A172 (cell line): ENCODE measurements around the gene RABGGTA. TPM values are rescaled to one million over a fixed set of nuclear protein-coding genes. Genes with fewer than 3 reads are reported as not detected.

ENCODE experiments used
- DNase-seq: peaks from one replicate; pipeline ENCODE4 v3.0.0-alpha.2; 2015; ENCODE audit warnings: low spot score
- total RNA-seq: library from RNA; depleted of rRNA; stranded (reverse); fragments of >200 nt; shearing (Covaris generic); gene quantifications from 2 replicates; pipeline ENCODE4 v1.2.3, GENCODE V29; 2014

The RABGGTA gene
- total RNA-seq, 1 experiment from 2014 or later: 15.2 TPM

- no peak for DNase-seq
Measured at GRCh38 chr14:24300326-24300980, 29.1 kb upstream of the RABGGTA start.

- DNase-seq: peak; percentile 60
Measured at GRCh38 chr14:24299255-24300191, 28.1 kb upstream of the RABGGTA start, which contains the start of the genes DHRS1 and NOP9. DHRS1 (minus strand) TSS chr14:24299780; CDS start chr14:24299106, 674 bp downstream. NOP9 (plus strand) TSS chr14:24299850; CDS start chr14:24299955, 105 bp downstream.

GRCh38 chr14:24298892-24299254 lies 27.5 kb upstream of the RABGGTA start:
- DNase-seq: peak; percentile 34

- DNase-seq: no peak
Measured at GRCh38 chr14:24297190-24297964, 26.0 kb upstream of the RABGGTA start.

- peak; percentile 71 for DNase-seq
Measured at GRCh38 chr14:24296341-24297157, 25.2 kb upstream of the RABGGTA start.

- no peak for DNase-seq
Measured at GRCh38 chr14:24293525-24293924, 22.1 kb upstream of the RABGGTA start.

- DNase-seq: no peak
Measured at GRCh38 chr14:24292118-24292807, 20.9 kb upstream of the RABGGTA start.

- DNase-seq: no peak
Measured at GRCh38 chr14:24291446-24292117, 20.2 kb upstream of the RABGGTA start.

- no peak for DNase-seq
Measured at GRCh38 chr14:24290746-24291145, 19.3 kb upstream of the RABGGTA start.

- DNase-seq: no peak
Measured at GRCh38 chr14:24289649-24290280, 18.4 kb upstream of the RABGGTA start.

- DNase-seq: no peak
Measured at GRCh38 chr14:24286996-24287395, 15.6 kb upstream of the RABGGTA start.

- no peak for DNase-seq
Measured at GRCh38 chr14:24285351-24285750, 14.0 kb upstream of the RABGGTA start.

GRCh38 chr14:24284501-24285035 lies 13.2 kb upstream of the RABGGTA start:
- DNase-seq: no peak

- DNase-seq: no peak
Measured at GRCh38 chr14:24283796-24284460, 12.5 kb upstream of the RABGGTA start.

- no peak for DNase-seq
Measured at GRCh38 chr14:24282736-24283135, 11.3 kb upstream of the RABGGTA start.

GRCh38 chr14:24281636-24282035 lies 10.2 kb upstream of the RABGGTA start:
- no peak for DNase-seq

GRCh38 chr14:24280797-24281460 lies 9.5 kb upstream of the RABGGTA start:
- no peak for DNase-seq
